ENCODE results near the gene KRI1.

The KRI1 gene

DNA sequence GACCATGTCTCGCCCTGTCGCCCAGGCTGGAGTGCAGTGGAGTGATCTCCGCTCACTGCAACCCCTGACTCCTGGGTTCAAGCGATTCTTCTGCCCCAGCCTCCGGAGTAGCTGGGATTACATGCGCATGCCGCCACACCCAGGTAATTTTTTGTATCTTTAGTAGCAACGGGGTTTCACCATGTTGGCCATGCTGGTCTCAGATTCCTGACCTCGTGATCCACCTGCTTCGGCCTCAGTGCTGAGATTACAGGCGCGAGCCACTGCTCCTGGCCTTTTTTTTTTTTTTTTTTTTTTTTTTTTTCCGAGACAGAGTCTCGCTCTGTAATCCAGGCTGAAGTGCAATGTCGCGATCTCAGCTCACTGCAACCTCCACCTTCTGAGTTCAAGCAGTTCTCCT is 57.8 kb downstream of the KRI1 start:
- TF ChIP-seq, protein P1, sequence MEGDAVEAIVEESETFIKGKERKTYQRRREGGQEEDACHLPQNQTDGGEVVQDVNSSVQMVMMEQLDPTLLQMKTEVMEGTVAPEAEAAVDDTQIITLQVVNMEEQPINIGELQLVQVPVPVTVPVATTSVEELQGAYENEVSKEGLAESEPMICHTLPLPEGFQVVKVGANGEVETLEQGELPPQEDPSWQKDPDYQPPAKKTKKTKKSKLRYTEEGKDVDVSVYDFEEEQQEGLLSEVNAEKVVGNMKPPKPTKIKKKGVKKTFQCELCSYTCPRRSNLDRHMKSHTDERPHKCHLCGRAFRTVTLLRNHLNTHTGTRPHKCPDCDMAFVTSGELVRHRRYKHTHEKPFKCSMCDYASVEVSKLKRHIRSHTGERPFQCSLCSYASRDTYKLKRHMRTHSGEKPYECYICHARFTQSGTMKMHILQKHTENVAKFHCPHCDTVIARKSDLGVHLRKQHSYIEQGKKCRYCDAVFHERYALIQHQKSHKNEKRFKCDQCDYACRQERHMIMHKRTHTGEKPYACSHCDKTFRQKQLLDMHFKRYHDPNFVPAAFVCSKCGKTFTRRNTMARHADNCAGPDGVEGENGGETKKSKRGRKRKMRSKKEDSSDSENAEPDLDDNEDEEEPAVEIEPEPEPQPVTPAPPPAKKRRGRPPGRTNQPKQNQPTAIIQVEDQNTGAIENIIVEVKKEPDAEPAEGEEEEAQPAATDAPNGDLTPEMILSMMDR (IDR thresholded peaks at IDR 0.05), result no peak

DNA sequence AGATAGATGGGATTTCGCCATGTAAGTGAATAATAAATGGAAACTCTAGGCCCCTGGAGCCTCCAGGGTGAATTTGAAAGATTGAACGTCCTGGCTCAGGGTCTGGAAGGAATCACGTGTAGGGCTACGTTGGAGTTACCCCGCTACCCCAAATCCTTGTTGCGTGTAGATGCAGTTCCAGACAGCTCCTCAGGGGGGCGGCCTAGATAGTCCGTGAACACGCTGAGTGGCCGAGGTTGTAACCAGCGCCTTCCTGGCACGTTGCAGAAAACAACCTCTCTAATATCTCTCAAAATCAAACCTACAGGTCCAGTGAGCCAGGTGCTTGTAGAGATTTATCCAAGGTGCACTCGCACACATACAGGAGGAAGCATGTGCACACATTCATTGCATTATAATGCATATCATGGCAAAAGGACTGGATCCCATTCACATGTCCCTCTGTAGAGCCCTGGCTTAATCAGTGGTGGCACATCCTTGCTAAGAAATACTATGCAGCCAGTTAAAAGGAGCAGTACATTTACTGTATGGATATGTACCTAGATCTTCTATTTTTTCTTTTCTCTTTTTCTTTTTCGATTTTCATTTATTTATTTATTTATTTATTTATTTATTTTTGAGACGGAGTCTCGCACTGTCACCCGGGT is 60.1 kb downstream of the KRI1 start:
- TF ChIP-seq, protein P1 (IDR thresholded peaks at IDR 0.05), result peak; percentile 58
